ENCODE measurements around the gene SYMPK. TPM values are rescaled to one million over a fixed set of nuclear protein-coding genes. Genes with fewer than 3 reads are reported as not detected.

SYMPK gene
- total and polyA plus RNA-seq, 8 donors = 32.2 to 420 (median 79.8) TPM

DNA sequence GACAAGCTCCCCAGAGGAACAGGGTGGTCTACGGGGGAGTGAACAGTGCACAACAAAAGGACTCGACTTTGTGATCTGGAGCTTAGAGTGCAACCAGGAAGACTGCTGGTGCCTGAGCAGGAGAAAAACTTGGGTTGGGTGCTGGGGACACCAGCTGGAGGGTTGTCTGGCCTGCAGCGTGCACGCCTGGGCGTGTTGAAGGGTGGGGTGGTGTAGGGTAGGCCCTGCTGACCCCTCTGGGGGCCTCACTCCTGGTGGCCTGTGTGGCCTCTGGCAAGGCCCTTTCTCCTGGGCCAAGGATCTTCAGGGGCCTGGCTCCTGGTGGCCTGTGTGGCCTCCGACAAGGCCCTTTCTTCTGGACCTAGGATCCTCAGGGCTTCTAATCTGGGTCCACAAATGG is 43.2 kb downstream of the SYMPK start:
- Histone ChIP-seq H3K4me3 (no peak overlapping the region), H3K4me1 (peaks cover 7 to 34% (median 20%) of the 10 kb centered on the region in 4 donors), H3K36me3 (peaks cover 24 to 76% (median 64%) of the 10 kb centered on the region in 4 donors), H3K27me3 (peaks cover 0 to 14% (median 0%) of the 10 kb centered on the region in 3 donors), H3K27ac (no peak overlapping the region), H3K9me3 (no peaks in the 10 kb centered on the region)
- intact Hi-C loops (cut with DNase I; ENCODE audit: low total_unique reads) = no loop called here
- 80 to 91% (median 89%) methylated on average over 6 of the region's 6 CpGs for WGBS, 5 donors
- DNase-seq = no peak
- TF ChIP-seq EP300 (IDR thresholded peaks at IDR 0.05) (no peak), CTCF (IDR thresholded peaks at IDR 0.05) (no peak), POLR2AphosphoS5 (IDR thresholded peaks at IDR 0.05) (no peak), POLR2A (IDR thresholded peaks at IDR 0.05) (no peak)

DNA sequence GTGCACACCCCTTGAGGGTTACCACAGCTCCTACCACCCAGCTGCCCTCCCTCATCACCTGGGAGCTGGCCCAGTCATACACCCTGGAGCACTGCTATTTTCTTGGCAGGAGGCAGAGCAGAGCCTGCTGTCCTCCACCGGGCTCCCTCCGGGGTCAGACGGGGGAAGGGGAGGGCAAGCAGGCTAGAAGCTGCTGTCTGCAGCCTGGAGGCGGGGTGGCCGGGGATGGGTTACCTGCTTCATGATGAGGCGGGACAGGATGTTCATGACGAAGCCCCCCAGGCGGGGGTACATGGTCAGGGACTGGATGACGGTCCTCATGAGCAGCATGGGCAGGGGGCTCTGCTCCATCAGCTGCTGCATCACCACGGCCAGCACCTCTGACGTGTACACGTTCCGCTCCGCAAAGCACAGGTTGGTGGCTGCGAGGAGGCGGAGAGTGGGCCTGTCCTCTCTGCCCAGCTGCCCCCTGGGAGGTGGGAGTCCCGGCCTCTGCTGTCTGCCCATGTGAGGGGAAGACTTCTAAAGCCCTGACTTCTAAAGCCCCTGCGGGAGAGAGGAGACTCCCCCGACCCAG is 45.1 kb downstream of the SYMPK start:
- Histone ChIP-seq H3K4me3 (no peak overlapping the region), H3K27me3 (peaks cover 0 to 20% (median 0%) of the 10 kb centered on the region in 3 donors), H3K9me3 (no peaks in the 10 kb centered on the region), H3K4me1 (peaks cover 4 to 23% (median 15%) of the 10 kb centered on the region in 4 donors), H3K36me3 (peaks cover 16 to 62% (median 46%) of the 10 kb centered on the region in 4 donors), H3K27ac (no peak overlapping the region)
- DNase-seq = peak in 1 of 2 donors; percentile 26
- TF ChIP-seq EP300 (IDR thresholded peaks at IDR 0.05) (no peak), POLR2AphosphoS5 (IDR thresholded peaks at IDR 0.05) (no peak), POLR2A (IDR thresholded peaks at IDR 0.05) (no peak)
- WGBS, 5 donors = 68 to 80% (median 76%) methylated on average over 17 to 19 of the region's 19 CpGs
- intact Hi-C loops (cut with DNase I; ENCODE audit: low total_unique reads) = no loop called here

DNA sequence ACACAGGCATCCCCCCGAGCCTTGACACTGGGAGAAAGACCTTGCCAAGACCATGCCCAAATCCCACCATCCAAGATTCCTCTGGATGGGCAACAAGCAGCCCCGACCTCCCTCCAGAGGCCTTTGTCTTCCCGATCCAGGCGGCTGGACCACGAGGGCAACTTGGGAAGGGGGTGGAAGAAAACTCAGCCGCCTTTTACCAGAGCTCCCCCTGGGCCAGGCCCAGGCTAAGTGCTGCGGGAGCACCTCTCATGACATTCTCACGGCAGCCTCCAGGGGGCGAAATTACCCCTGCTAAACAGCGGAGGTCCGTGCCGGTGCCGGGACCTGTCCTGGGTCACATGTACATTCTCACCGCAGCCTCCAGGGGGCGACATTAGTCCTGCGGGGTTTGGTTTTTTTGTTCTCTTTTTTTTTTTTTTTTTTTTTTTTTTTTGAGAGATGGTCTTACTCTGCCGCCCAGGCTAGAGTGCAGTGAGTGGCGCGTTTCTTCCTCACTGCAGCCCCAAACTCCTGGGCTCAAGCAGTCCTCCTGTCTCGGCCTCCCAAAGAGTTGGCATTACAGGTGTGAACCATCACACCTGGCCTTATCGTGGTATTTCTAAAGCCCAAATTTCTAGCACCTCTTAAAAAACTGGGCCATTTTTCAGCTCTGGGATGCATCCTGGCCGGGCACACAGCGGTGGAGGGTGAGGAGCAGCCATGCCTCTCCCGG is 45.8 kb downstream of the SYMPK start:
- WGBS, 5 donors = 14 to 20% (median 18%) methylated on average over 23 to 24 of the region's 24 CpGs
- peak overlapping the region in 1 of 5 donors; percentile 24 for H3K27ac ChIP-seq
- H3K4me1 ChIP-seq = peaks cover 4 to 23% (median 15%) of the 10 kb centered on the region in 4 donors
- intact Hi-C loops (cut with DNase I; ENCODE audit: low total_unique reads) = no loop called here
- peaks cover 0 to 24% (median 0%) of the 10 kb centered on the region in 3 donors for H3K27me3 ChIP-seq
- DNase-seq = peak; percentile 96 to 97
- peaks cover 10 to 55% (median 39%) of the 10 kb centered on the region in 4 donors for H3K36me3 ChIP-seq
- H3K4me3 ChIP-seq = no peak overlapping the region
- peak in 5 of 7 experiments; percentile 94 to 99 (median 95) for TF ChIP-seq CTCF (IDR thresholded peaks at IDR 0.05)
- peak in 2 of 3 donors; percentile 25 to 87 for TF ChIP-seq POLR2AphosphoS5 (IDR thresholded peaks at IDR 0.05)
- no peak for TF ChIP-seq EP300 (IDR thresholded peaks at IDR 0.05)
- no peak for TF ChIP-seq POLR2A (IDR thresholded peaks at IDR 0.05)
- no peaks in the 10 kb centered on the region for H3K9me3 ChIP-seq

DNA sequence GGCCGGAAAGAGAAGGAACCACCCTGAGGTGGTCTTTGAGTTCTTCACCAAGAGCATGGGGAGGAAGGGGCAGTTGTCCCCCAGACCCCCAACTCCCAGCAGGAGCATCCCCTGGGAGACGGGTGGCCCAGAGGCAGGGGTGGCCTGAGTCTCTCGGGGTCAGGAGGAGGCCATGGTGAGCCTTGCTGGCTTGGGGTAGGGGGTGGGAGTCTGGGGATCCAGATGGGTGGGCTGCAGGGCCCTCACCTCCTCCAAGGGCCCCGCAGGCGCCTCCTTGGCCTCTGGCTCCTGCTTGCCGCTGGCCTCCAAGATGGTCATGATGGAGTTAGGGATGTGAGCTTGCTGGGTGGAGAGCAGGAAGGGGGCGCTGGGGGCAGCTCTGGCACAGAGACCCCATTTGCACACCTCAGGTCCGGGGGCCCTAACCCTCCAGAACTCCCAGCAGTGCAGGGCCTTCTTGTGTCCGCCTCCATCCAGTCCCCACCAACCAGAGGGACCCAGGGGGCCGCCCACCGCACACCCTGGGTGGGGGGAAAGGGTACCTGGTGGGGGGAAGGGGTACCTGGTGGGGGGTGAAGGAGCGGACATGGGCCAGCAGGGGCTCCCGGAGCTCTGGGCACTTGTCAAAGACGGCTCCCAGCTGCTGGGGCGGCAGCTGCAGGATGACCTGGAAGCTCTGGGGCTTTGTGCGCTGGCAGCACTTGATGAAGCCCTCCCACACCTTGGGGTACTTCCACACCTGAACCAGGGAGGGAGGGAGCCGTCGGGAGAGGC is 46.5 kb downstream of the SYMPK start:
- peak overlapping the region in 1 of 5 donors; percentile 24 for H3K27ac ChIP-seq
- H3K4me3 ChIP-seq = peak overlapping the region in 2 of 4 donors; percentile 37 to 41

More for the DNA sequence above, 46.5 kb downstream of the SYMPK start:
- no peak for DNase-seq
- TF ChIP-seq POLR2AphosphoS5 (IDR thresholded peaks at IDR 0.05) (no peak), POLR2A (IDR thresholded peaks at IDR 0.05) (no peak), EP300 (IDR thresholded peaks at IDR 0.05) (no peak), CTCF (IDR thresholded peaks at IDR 0.05) (no peak)
- peaks cover 9 to 51% (median 35%) of the 10 kb centered on the region in 4 donors for H3K36me3 ChIP-seq
- H3K27me3 ChIP-seq = peaks cover 0 to 24% (median 0%) of the 10 kb centered on the region in 3 donors
- peaks cover 4 to 23% (median 15%) of the 10 kb centered on the region in 4 donors for H3K4me1 ChIP-seq
- intact Hi-C loops (cut with DNase I; ENCODE audit: low total_unique reads) = no loop called here
- no peaks in the 10 kb centered on the region for H3K9me3 ChIP-seq
- WGBS, 5 donors = 66 to 83% (median 80%) methylated on average over 12 to 18 of the region's 18 CpGs
